Measurements from ENCODE around the gene LDB3. TPM values are rescaled to one million over a fixed set of nuclear protein-coding genes. Genes with fewer than 3 reads are reported as not detected.

Gene LDB3
- polyA plus RNA-seq, 3 donors, result 1.2 to 1.4 (median 1.2) TPM

- no peak for DNase-seq
Observed at GRCh38 chr10:86651021-86651471, 17.3 kb upstream of the LDB3 start.

GRCh38 chr10:86651631-86652331 is 16.5 kb upstream of the LDB3 start:
- DNase-seq, result no peak

GRCh38 chr10:86652361-86653202 is 15.7 kb upstream of the LDB3 start:
- no peak for DNase-seq

- no peak for DNase-seq
Observed at GRCh38 chr10:86653379-86653778, 14.9 kb upstream of the LDB3 start.

GRCh38 chr10:86653987-86654386 is 14.3 kb upstream of the LDB3 start:
- no peak for DNase-seq

GRCh38 chr10:86654411-86655172 is 13.7 kb upstream of the LDB3 start, which contains the start of gene OPN4:
Gene OPN4 (plus strand): TSS chr10:86654547. CDS start chr10:86654784, 237 bp downstream.
- no peak for DNase-seq

- no peak for DNase-seq
Observed at GRCh38 chr10:86655173-86655540, 13.2 kb upstream of the LDB3 start.

GRCh38 chr10:86655596-86655995 is 12.7 kb upstream of the LDB3 start:
- no peak for DNase-seq

- no peak for DNase-seq
Observed at GRCh38 chr10:86657011-86657395, 11.3 kb upstream of the LDB3 start.

GRCh38 chr10:86657396-86658011 is 10.8 kb upstream of the LDB3 start:
- no peak for DNase-seq

GRCh38 chr10:86658261-86658741 is 10.0 kb upstream of the LDB3 start:
- DNase-seq, result no peak

GRCh38 chr10:86658751-86659150 is 9.6 kb upstream of the LDB3 start:
- DNase-seq, result no peak

- no peak for DNase-seq
Observed at GRCh38 chr10:86659161-86659691, 9.1 kb upstream of the LDB3 start.

GRCh38 chr10:86659721-86660453 is 8.4 kb upstream of the LDB3 start:
- no peak for DNase-seq

- no peak for DNase-seq
Observed at GRCh38 chr10:86661161-86662025, 6.9 kb upstream of the LDB3 start.

GRCh38 chr10:86662186-86663045 is 5.9 kb upstream of the LDB3 start:
- no peak for DNase-seq

GRCh38 chr10:86663046-86663345 is 5.3 kb upstream of the LDB3 start:
- DNase-seq, result no peak

- no peak for DNase-seq
Observed at GRCh38 chr10:86663576-86664339, 4.6 kb upstream of the LDB3 start.
